Suprapubic skin (tissue), 4 donors: ENCODE measurements around the gene STAT3. TPM values are rescaled to one million over a fixed set of nuclear protein-coding genes. Genes with fewer than 3 reads are reported as not detected.
"Not testable (repeated sequence)": the region's sequence is repeated elsewhere in the genome, so short reads cannot be mapped to it uniquely, and the experiment has no call there.

Source experiments
- DNase-seq, 2 donors: peaks; one replicate each; pipeline ENCODE4 v3.0.0-alpha.2; 2019; ENCODE audit warnings: low spot score in 2 of 2
- H3K27ac ChIP-seq: fragments of 200-600 bp; sonication (generic); one replicate; pipeline ENCODE4 v1.5.1; 2019
- H3K27me3 ChIP-seq: fragments of 200-600 bp; sonication (generic); one replicate; pipeline ENCODE4 v1.5.1; 2019
- H3K36me3 ChIP-seq: fragments of 200-600 bp; sonication (generic); one replicate; pipeline ENCODE4 v1.5.1; 2019
- H3K4me1 ChIP-seq: fragments of 200-600 bp; sonication (generic); one replicate; pipeline ENCODE4 v1.5.1; 2019
- H3K4me3 ChIP-seq: fragments of 200-600 bp; sonication (generic); one replicate; pipeline ENCODE4 v1.5.1; 2019; ENCODE audit warnings: mild to moderate bottlenecking
- H3K9me3 ChIP-seq: fragments of 200-600 bp; sonication (generic); one replicate; pipeline ENCODE4 v1.5.1; 2019
- CTCF ChIP-seq, 2 donors: fragments of 200-600 bp in 1 of 2; fragments of 450-650 bp in 1 of 2; sonication (generic) in 1 of 2; IDR thresholded peaks; one replicate each; pipeline ENCODE4 v1.5.1; 2016 to 2019; ENCODE audit warnings: antibody characterized with exemption in 2 of 2, mild to moderate bottlenecking in 1 of 2, moderate library complexity in 1 of 2
- EP300 ChIP-seq: sonication (generic); formaldehyde crosslinking; IDR thresholded peaks from one replicate; pipeline ENCODE4 v1.6.1; 2017; ENCODE audit warnings: antibody characterized with exemption
- POLR2A ChIP-seq, 2 donors: fragments of 450-650 bp; IDR thresholded peaks; one replicate each; pipeline ENCODE4 v1.6.1; 2017; ENCODE audit warnings: antibody characterized with exemption in 2 of 2, mild to moderate bottlenecking in 2 of 2, moderate library complexity in 2 of 2
- POLR2AphosphoS5 ChIP-seq, 3 donors: sonication (generic); formaldehyde crosslinking; IDR thresholded peaks; one replicate each; pipeline ENCODE4 v1.6.1; 2017; ENCODE audit warnings: antibody characterized with exemption in 3 of 3
- WGBS: methylation state at CpG from one replicate; pipeline ENCODE4 v1.1.5; 2018; 5-methylcytosine and 5-hydroxymethylcytosine counted together
- total RNA-seq, 4 donors: library from RNA; depleted of rRNA; stranded (reverse); fragments of >200 nt; gene quantifications; one replicate each; pipeline ENCODE4 v1.1.0, GENCODE V29; 2016

Gene STAT3
- total RNA-seq, 4 donors from 2014 or later = 144 to 174 (median 152) TPM

GRCh38 chr17:42266918-42267766 lies 121.1 kb downstream of the STAT3 start:
- no peaks in the 10 kb centered on the region for H3K27me3 ChIP-seq
- H3K27ac ChIP-seq = no peak overlapping the region
- DNase-seq = no peak
- H3K36me3 ChIP-seq = no peaks in the 10 kb centered on the region
- peaks cover 4% of the 10 kb centered on the region for H3K4me1 ChIP-seq
- no peak overlapping the region for H3K4me3 ChIP-seq
- H3K9me3 ChIP-seq = no peaks in the 10 kb centered on the region
- TF ChIP-seq POLR2A (IDR thresholded peaks at IDR 0.05) = no peak
- no peak for TF ChIP-seq POLR2AphosphoS5 (IDR thresholded peaks at IDR 0.05)
- no peak for TF ChIP-seq CTCF (IDR thresholded peaks at IDR 0.05)
- TF ChIP-seq EP300 = no peak
- 72% methylated on average over 9 of the region's 9 CpGs for WGBS

DNA sequence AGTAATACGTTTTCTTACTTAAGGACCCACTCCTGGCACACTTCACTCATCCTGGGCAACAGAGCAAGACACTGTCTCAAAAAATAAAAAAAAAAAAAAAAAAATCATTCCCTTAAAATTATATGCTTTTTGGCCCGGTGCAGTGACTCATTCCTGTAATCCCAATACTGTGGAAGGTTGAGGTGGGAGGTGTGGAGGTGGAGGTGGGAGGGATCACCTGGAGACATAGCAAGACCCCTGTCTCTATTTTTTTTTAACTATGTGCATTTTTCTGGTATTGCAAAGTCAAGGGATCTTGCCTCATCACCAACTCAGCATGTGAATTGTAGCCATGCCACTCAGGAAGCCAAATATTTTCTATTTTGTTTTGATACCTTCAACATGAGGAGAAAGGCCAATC lies 121.8 kb downstream of the STAT3 start:
- no peaks in the 10 kb centered on the region for H3K27me3 ChIP-seq
- no peak overlapping the region for H3K27ac ChIP-seq
- no peaks in the 10 kb centered on the region for H3K9me3 ChIP-seq
- 87% methylated on average over 2 of the region's 2 CpGs for WGBS
- no peaks in the 10 kb centered on the region for H3K36me3 ChIP-seq
- no peak for DNase-seq
- no peak for TF ChIP-seq POLR2A (IDR thresholded peaks at IDR 0.05)
- no peak for TF ChIP-seq EP300
- no peak for TF ChIP-seq POLR2AphosphoS5 (IDR thresholded peaks at IDR 0.05)
- no peak for TF ChIP-seq CTCF (IDR thresholded peaks at IDR 0.05)
- no peak overlapping the region for H3K4me3 ChIP-seq
- H3K4me1 ChIP-seq = peaks cover 4% of the 10 kb centered on the region

DNA sequence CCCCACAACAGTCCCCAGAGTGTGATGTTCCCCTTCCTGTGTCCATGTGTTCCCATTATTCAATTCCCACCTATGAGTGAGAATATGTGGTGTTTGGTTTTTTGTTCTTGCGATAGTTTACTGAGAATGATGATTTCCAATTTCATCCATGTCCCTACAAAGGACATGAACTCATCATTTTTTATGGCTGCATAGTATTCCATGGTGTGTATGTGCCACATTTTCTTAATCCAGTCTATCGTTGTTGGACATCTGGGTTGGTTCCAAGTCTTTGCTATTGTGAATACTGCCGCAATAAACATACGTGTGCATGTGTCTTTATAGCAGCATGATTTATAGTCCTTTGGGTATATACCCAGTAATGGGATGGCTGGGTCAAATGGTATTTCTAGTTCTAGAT lies 123.9 kb downstream of the STAT3 start:
- 100% methylated on average over 3 of the region's 4 CpGs for WGBS
- not testable (repeated sequence) for H3K27ac ChIP-seq, H3K4me1 ChIP-seq, H3K36me3 ChIP-seq, H3K27me3 ChIP-seq, H3K4me3 ChIP-seq, DNase-seq, H3K9me3 ChIP-seq

Other genes with a start within 250 kb of the STAT3 start
- gene RAB5C, start 233.5 kb downstream of the STAT3 start, total RNA-seq = 100 to 1,000 TPM in 1 of 4 donors, 10 to 100 TPM in 3; 94.4 to 105 (median 96.8) TPM
- gene KCNH4, start 207.3 kb downstream of the STAT3 start, total RNA-seq = not detected
- gene HCRT, start 203.0 kb downstream of the STAT3 start, total RNA-seq = not detected
- 10 to 100 TPM; 14.6 to 22.8 (median 18.7) TPM for gene GHDC, start 193.9 kb downstream of the STAT3 start, total RNA-seq
- gene STAT5B, start 112.1 kb downstream of the STAT3 start, total RNA-seq = 100 to 1,000 TPM in 1 of 4 donors, 10 to 100 TPM in 3; 52.7 to 105 (median 57.6) TPM
- gene STAT5A, start 99.9 kb downstream of the STAT3 start, total RNA-seq = 10 to 100 TPM; 32.1 to 56.0 (median 45.6) TPM
- gene CAVIN1, start 34.8 kb upstream of the STAT3 start, total RNA-seq = 100 to 1,000 TPM; 153 to 224 (median 182) TPM
- gene ATP6V0A1, start 70.4 kb upstream of the STAT3 start, total RNA-seq = 100 to 1,000 TPM; 102 to 194 (median 142) TPM
- gene NAGLU, start 147.8 kb upstream of the STAT3 start, total RNA-seq = 10 to 100 TPM; 19.8 to 40.1 (median 30.4) TPM
- gene HSD17B1, start 164.5 kb upstream of the STAT3 start, total RNA-seq = 1 to 10 TPM; 1.2 to 8.8 (median 3.2) TPM
- 10 to 100 TPM; 41.1 to 54.0 (median 46.0) TPM for gene COASY, start 173.7 kb upstream of the STAT3 start, total RNA-seq
- gene MLX, start 178.7 kb upstream of the STAT3 start, total RNA-seq = 10 to 100 TPM; 34.7 to 62.5 (median 44.3) TPM
- 1 to 10 TPM; 2.3 to 4.0 (median 3.6) TPM for gene PSMC3IP, start 189.3 kb upstream of the STAT3 start, total RNA-seq
- 10 to 100 TPM; 87.9 to 97.0 (median 91.1) TPM for gene RETREG3, start 220.9 kb upstream of the STAT3 start, total RNA-seq
- 10 to 100 TPM; 28.6 to 55.3 (median 54.2) TPM for gene TUBG1, start 221.2 kb upstream of the STAT3 start, total RNA-seq